Ascending aorta (tissue), 2 donors: ENCODE results near the gene MDM1. TPM values are rescaled to one million over a fixed set of nuclear protein-coding genes. Genes with fewer than 3 reads are reported as not detected.

ENCODE experiments used
- DNase-seq, 2 donors: peaks; one replicate each; pipeline ENCODE4 v3.0.0-alpha.2; 2019; ENCODE audit warnings: low spot score in 2 of 2
- H3K27ac ChIP-seq, 2 donors: fragments of 200-600 bp; sonication (generic); one replicate each; pipeline ENCODE4 v1.5.1; 2016 to 2017; ENCODE audit warnings: mild to moderate bottlenecking in 1 of 2
- H3K27me3 ChIP-seq: fragments of 200-600 bp; sonication (generic); one replicate; pipeline ENCODE4 v1.5.1; 2017
- H3K36me3 ChIP-seq, 2 donors: fragments of 200-600 bp; sonication (generic); one replicate each; pipeline ENCODE4 v1.5.1; 2016
- H3K4me1 ChIP-seq, 2 donors: fragments of 200-600 bp; sonication (generic); one replicate each; pipeline ENCODE4 v1.5.1; 2016 to 2017; ENCODE audit warnings: mild to moderate bottlenecking in 1 of 2
- H3K4me3 ChIP-seq, 2 donors: fragments of 200-600 bp; sonication (generic); one replicate each; pipeline ENCODE4 v1.5.1; 2016 to 2017; ENCODE audit warnings: mild to moderate bottlenecking in 1 of 2
- H3K9me3 ChIP-seq, 2 donors: fragments of 200-600 bp; sonication (generic); one replicate each; pipeline ENCODE4 v1.5.1; 2016
- intact Hi-C: fragments of 100-400 bp; cut with DNase I; formaldehyde crosslinking; loops from one replicate; pipeline ENCODE4 v1.15.1; 2023
- total RNA-seq: library from RNA; depleted of rRNA; stranded (reverse); fragments of >200 nt; gene quantifications from one replicate; pipeline ENCODE4 v1.1.0, GENCODE V29; 2016
- TF ChIP-seq, protein P1 (sequence below), 3 experiments: fragments of 200-600 bp in 2 of 3; fragments of 450-650 bp in 1 of 3; sonication (generic) in 2 of 3; IDR thresholded peaks; one replicate each; pipeline ENCODE4 v1.5.1; 2016 to 2019; ENCODE audit warnings: antibody characterized with exemption in 3 of 3, mild to moderate bottlenecking in 1 of 3, moderate library complexity in 1 of 3

Gene MDM1
- total RNA-seq, 1 donor from 2014 or later, result 9.5 TPM

DNA sequence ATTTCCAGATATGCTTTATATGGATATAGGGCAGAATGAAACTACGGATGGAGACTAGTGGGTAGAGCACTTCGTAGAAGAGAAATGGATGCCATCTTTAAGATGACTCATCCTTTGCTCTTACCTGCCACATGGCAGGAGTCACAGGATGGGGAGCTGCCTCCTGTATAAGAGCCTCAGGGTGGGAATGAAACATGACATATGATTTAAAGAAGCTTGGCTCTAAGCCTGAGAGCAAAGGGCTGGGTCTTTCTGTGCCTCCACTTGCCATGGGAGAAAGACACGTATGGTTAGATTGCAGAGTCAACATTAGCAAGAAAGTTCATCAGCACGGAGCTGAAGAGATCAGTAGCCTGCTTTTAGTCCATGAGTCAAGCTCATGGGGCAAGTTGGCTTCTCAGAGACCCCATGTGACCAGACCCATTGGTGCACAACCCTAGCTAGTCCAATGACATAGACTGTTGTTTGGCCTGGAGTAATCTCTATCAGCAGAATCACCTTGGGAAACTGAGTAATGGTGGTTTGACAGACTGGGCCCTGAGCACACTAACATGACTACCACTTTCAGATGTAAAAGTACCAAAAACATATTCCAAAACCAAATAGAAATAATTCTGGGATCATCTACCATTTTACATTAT is 40.6 kb downstream of the MDM1 start:
- Histone ChIP-seq H3K27ac (no peak overlapping the region), H3K27me3 (no peaks in the 10 kb centered on the region), H3K4me1 (no peaks in the 10 kb centered on the region), H3K36me3 (no peaks in the 10 kb centered on the region), H3K9me3 (no peaks in the 10 kb centered on the region), H3K4me3 (no peak overlapping the region)
- intact Hi-C loops, result no loop called here
- no peak for DNase-seq
- TF ChIP-seq, protein P1, sequence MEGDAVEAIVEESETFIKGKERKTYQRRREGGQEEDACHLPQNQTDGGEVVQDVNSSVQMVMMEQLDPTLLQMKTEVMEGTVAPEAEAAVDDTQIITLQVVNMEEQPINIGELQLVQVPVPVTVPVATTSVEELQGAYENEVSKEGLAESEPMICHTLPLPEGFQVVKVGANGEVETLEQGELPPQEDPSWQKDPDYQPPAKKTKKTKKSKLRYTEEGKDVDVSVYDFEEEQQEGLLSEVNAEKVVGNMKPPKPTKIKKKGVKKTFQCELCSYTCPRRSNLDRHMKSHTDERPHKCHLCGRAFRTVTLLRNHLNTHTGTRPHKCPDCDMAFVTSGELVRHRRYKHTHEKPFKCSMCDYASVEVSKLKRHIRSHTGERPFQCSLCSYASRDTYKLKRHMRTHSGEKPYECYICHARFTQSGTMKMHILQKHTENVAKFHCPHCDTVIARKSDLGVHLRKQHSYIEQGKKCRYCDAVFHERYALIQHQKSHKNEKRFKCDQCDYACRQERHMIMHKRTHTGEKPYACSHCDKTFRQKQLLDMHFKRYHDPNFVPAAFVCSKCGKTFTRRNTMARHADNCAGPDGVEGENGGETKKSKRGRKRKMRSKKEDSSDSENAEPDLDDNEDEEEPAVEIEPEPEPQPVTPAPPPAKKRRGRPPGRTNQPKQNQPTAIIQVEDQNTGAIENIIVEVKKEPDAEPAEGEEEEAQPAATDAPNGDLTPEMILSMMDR (IDR thresholded peaks at IDR 0.05), result no peak

DNA sequence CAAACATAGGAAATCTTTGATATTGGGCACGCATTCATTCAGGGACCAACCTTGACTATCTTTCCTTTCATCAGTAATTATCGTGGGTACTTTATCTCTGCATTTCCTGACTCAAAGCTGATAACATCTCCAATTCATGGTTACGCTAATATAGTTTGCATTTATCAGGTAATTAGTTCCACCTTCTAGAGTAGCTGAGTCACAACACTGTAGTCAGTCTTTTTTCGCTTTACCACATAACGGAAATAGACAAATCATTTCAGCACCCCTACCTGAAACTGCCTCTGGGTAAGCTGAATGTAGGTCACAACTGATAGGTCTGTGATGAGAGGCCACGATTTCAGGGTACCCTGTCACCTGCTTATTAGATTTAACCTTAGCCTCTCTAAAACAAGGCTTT is 42.0 kb downstream of the MDM1 start:
- no peak overlapping the region for H3K4me3 ChIP-seq
- H3K9me3 ChIP-seq, result no peaks in the 10 kb centered on the region
- no peaks in the 10 kb centered on the region for H3K27me3 ChIP-seq
- H3K4me1 ChIP-seq, result no peaks in the 10 kb centered on the region
- H3K27ac ChIP-seq, result no peak overlapping the region
- no peak for DNase-seq
- intact Hi-C loops, result no loop called here
- TF ChIP-seq, protein P1 (IDR thresholded peaks at IDR 0.05), result no peak
- no peaks in the 10 kb centered on the region for H3K36me3 ChIP-seq

DNA sequence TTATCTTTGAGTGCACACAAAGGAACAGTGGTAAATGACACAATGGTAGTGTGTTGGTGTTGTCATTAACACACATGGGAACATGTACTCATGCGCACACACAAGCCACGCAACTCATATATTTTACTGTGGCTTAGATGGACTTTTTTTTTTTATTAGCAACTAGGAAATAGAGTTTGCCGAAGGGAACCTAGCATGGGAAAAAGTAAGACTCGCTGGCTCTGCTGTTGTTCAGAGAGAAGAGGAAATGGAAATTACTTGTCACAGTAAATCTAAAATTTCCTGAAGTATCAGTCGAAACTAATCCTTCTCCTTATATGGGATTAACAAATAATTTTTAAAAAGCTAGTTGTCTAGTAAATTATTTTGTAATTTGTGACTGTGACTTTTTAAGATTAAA is 45.1 kb downstream of the MDM1 start:
- Histone ChIP-seq H3K27me3 (no peaks in the 10 kb centered on the region), H3K27ac (no peak overlapping the region), H3K36me3 (no peaks in the 10 kb centered on the region), H3K4me1 (no peaks in the 10 kb centered on the region), H3K9me3 (no peaks in the 10 kb centered on the region), H3K4me3 (no peak overlapping the region)
- TF ChIP-seq, protein P1 (IDR thresholded peaks at IDR 0.05), result no peak
- intact Hi-C loops, result no loop called here
- no peak for DNase-seq

DNA sequence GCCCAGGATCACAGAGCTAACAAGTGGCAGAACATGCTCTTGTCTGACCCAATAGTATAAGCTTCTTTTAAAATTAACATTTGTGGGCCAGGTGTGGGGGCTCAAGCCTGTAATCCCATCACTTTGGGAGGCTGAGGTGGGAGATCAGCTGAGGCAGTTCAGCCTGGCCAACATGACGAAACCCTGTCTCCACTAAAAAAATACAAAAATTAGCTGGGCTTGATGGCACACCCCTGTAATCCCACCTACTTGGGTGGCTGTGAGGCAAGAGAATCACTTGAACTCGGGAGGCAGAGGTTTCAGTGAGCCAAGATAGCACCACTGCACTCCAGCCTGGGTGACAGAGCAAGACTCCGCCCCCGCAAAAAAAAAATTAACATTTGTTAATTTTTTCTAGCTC is 45.8 kb downstream of the MDM1 start:
- Histone ChIP-seq H3K36me3 (no peaks in the 10 kb centered on the region), H3K9me3 (no peaks in the 10 kb centered on the region), H3K4me1 (no peaks in the 10 kb centered on the region), H3K27me3 (no peaks in the 10 kb centered on the region), H3K27ac (no peak overlapping the region), H3K4me3 (no peak overlapping the region)
- TF ChIP-seq, protein P1 (IDR thresholded peaks at IDR 0.05), result no peak
- intact Hi-C loops, result no loop called here
- DNase-seq, result no peak

DNA sequence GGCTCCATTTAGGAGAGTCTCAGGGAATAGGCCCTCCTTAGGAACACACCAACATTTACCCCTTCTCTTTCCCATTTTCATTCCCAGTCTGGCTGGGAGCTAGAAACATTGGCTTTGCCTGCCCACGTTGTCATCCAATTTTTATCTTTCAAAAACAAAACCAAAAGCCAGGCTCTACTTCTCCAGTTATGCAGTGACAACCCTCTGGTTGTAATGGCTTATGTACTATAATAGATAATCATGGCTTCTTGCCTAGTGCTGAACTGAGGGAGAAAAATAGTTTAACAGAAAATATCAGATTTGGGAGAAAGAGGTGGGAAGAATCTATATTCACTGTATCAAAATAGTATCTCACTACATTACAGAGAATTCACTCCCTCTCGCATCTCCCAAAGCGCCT is 46.6 kb downstream of the MDM1 start:
- intact Hi-C loops, result no loop called here
- Histone ChIP-seq H3K9me3 (no peaks in the 10 kb centered on the region), H3K4me3 (no peak overlapping the region), H3K27ac (no peak overlapping the region), H3K36me3 (no peaks in the 10 kb centered on the region), H3K27me3 (no peaks in the 10 kb centered on the region), H3K4me1 (no peaks in the 10 kb centered on the region)
- TF ChIP-seq, protein P1 (IDR thresholded peaks at IDR 0.05), result no peak
- no peak for DNase-seq
